Thyroid gland (tissue), 4 donors: ENCODE measurements around the gene MEX3A. TPM values are rescaled to one million over a fixed set of nuclear protein-coding genes. Genes with fewer than 3 reads are reported as not detected.

Source experiments
- DNase-seq, 2 donors: peaks; one replicate each; pipeline ENCODE4 v3.0.0-alpha.2; 2019
- H3K27ac ChIP-seq, 3 donors: fragments of 200-600 bp; sonication (generic); 1 replicate in 2 of 3; 2 replicates in 1 of 3; pipeline ENCODE4 v1.5.1; 2016 to 2019; ENCODE audit warnings: mild to moderate bottlenecking in 1 of 3, moderate library complexity in 1 of 3
- H3K27me3 ChIP-seq: fragments of 200-600 bp; sonication (generic); one replicate; pipeline ENCODE4 v1.5.1; 2019
- H3K36me3 ChIP-seq, 2 donors: fragments of 200-600 bp; sonication (generic); one replicate each; pipeline ENCODE4 v1.5.1; 2016 to 2019
- H3K4me1 ChIP-seq, 2 donors: fragments of 200-600 bp; sonication (generic); one replicate each; pipeline ENCODE4 v1.5.1; 2017 to 2019
- H3K4me3 ChIP-seq, 3 donors: fragments of 200-600 bp; sonication (generic); replicated peaks in 1 of 3; 1 replicate in 2 of 3; 2 replicates in 1 of 3; pipeline ENCODE4 v1.5.1; 2016; ENCODE audit warnings: mild to moderate bottlenecking in 1 of 3
- H3K9me3 ChIP-seq: fragments of 200-600 bp; sonication (generic); one replicate; pipeline ENCODE4 v1.5.1; 2017
- CTCF ChIP-seq, 6 experiments: fragments of 200-600 bp in 3 of 6; fragments of 450-650 bp in 3 of 6; sonication (generic) in 3 of 6; IDR thresholded peaks; one replicate each; pipeline ENCODE4 v1.5.1; 2016 to 2019; ENCODE audit warnings: antibody characterized with exemption in 6 of 6, mild to moderate bottlenecking in 2 of 6, inconsistent platforms in 1 of 6, moderate library complexity in 1 of 6
- POLR2A ChIP-seq, 2 donors: fragments of 450-650 bp; IDR thresholded peaks; one replicate each; pipeline ENCODE4 v1.6.1; 2017; ENCODE audit warnings: antibody characterized with exemption in 2 of 2, mild to moderate bottlenecking in 2 of 2, moderate library complexity in 1 of 2
- WGBS, 2 donors: methylation state at CpG; one replicate each; pipeline ENCODE4 v1.1.5; 2017; 5-methylcytosine and 5-hydroxymethylcytosine counted together
- intact Hi-C: fragments of 100-400 bp; cut with DNase I; formaldehyde crosslinking; loops from one replicate; pipeline ENCODE4 v1.15.1; 2023
- total RNA-seq, 4 donors: library from RNA; depleted of rRNA; stranded (reverse); fragments of >200 nt; gene quantifications; one replicate each; pipeline ENCODE4 v1.2.3, GENCODE V29; 2016

The MEX3A gene
- total RNA-seq, 4 donors from 2014 or later = 0.17 to 1.8 (median 0.33) TPM

- Histone ChIP-seq H3K9me3 (no peaks in the 10 kb centered on the region), H3K4me1 (no peaks in the 10 kb centered on the region), H3K36me3 (no peaks in the 10 kb centered on the region), H3K4me3 (no peak overlapping the region), H3K27me3 (no peaks in the 10 kb centered on the region), H3K27ac (no peak overlapping the region)
- no peak for DNase-seq
- no peak for TF ChIP-seq CTCF (IDR thresholded peaks at IDR 0.05)
- TF ChIP-seq POLR2A (IDR thresholded peaks at IDR 0.05) = no peak
- intact Hi-C loops = no loop called here
- WGBS, 2 donors = 87 to 90% methylated on average over 4 of the region's 4 CpGs
Measured at GRCh38 chr1:156026588-156026987, 55.7 kb downstream of the MEX3A start.

DNA sequence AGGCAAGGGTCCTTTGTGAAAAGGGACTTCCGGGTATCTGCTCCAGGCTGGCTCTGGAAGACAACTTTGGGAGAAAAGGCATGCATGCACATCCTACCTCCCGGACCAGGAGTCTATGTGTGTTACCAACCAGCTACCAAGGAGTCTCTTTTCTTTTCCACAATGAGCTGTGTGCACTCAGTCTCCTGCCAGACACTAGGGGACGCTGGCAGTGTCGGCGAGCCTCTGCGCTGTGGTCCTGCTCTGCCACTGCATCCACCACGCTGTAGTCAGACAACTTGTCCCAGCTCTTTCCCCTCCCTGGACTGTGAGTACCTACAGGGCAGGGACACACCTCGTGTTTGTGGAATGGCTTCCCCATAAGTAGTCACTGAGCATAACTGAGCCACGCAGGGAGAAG is 56.4 kb downstream of the MEX3A start:
- H3K27me3 ChIP-seq = no peaks in the 10 kb centered on the region
- H3K36me3 ChIP-seq = no peaks in the 10 kb centered on the region
- H3K4me1 ChIP-seq = no peaks in the 10 kb centered on the region
- no peak overlapping the region for H3K4me3 ChIP-seq
- no peak overlapping the region for H3K27ac ChIP-seq
- peak in 4 of 6 experiments; percentile 21 to 47 (median 40) for TF ChIP-seq CTCF (IDR thresholded peaks at IDR 0.05)
- TF ChIP-seq POLR2A (IDR thresholded peaks at IDR 0.05) = no peak
- intact Hi-C loops = no loop called here
- DNase-seq = peak; percentile 38 to 47
- no peaks in the 10 kb centered on the region for H3K9me3 ChIP-seq
- 9 to 10% methylated on average over 8 to 9 of the region's 9 CpGs for WGBS, 2 donors

GRCh38 chr1:156024801-156025200 is 57.5 kb downstream of the MEX3A start:
- Histone ChIP-seq H3K4me1 (peaks cover 4 to 5% of the 10 kb centered on the region in 2 donors), H3K27me3 (no peaks in the 10 kb centered on the region), H3K9me3 (no peaks in the 10 kb centered on the region), H3K27ac (no peak overlapping the region), H3K36me3 (no peaks in the 10 kb centered on the region), H3K4me3 (no peak overlapping the region)
- WGBS, 2 donors = 77 to 84% methylated on average over 5 of the region's 5 CpGs
- TF ChIP-seq POLR2A (IDR thresholded peaks at IDR 0.05) (no peak), CTCF (IDR thresholded peaks at IDR 0.05) (no peak)
- no peak for DNase-seq
- intact Hi-C loops = no loop called here

Other genes with a start within 250 kb of the MEX3A start
- gene GON4L, start 225.3 kb downstream of the MEX3A start, total RNA-seq = 10 to 100 TPM; 32.3 to 64.9 (median 43.6) TPM
- 1 to 10 TPM; 3.3 to 9.1 (median 3.6) TPM for gene SYT11, start 222.9 kb downstream of the MEX3A start, total RNA-seq
- 10 to 100 TPM; 19.5 to 32.6 (median 27.4) TPM for gene RIT1, start 171.1 kb downstream of the MEX3A start, total RNA-seq
- gene KHDC4, start 148.1 kb downstream of the MEX3A start, total RNA-seq = 100 to 1,000 TPM in 1 of 4 donors, 10 to 100 TPM in 3; 58.5 to 114 (median 60.6) TPM
- gene RXFP4, start 140.8 kb downstream of the MEX3A start, total RNA-seq = not detected
- gene ARHGEF2, start 103.9 kb downstream of the MEX3A start, total RNA-seq = 10 to 100 TPM; 47.4 to 80.1 (median 66.6) TPM
- 100 to 1,000 TPM in 3 of 4 donors, 10 to 100 TPM in 1; 78.6 to 193 (median 130) TPM for gene SSR2, start 61.5 kb downstream of the MEX3A start, total RNA-seq
- gene UBQLN4, start 28.7 kb downstream of the MEX3A start, total RNA-seq = 10 to 100 TPM; 10.8 to 18.8 (median 16.9) TPM
- 10 to 100 TPM; 14.7 to 76.8 (median 41.1) TPM for gene LAMTOR2, start 27.7 kb downstream of the MEX3A start, total RNA-seq
- gene RAB25, start 21.3 kb downstream of the MEX3A start, total RNA-seq = 10 to 100 TPM; 65.9 to 88.0 (median 74.1) TPM
- gene LMNA, start 32.2 kb upstream of the MEX3A start, total RNA-seq = 100 to 1,000 TPM; 235 to 412 (median 327) TPM
- 10 to 100 TPM; 21.5 to 50.8 (median 37.5) TPM for gene SEMA4A, start 71.1 kb upstream of the MEX3A start, total RNA-seq
- 10 to 100 TPM; 14.5 to 19.7 (median 17.7) TPM for gene SLC25A44, start 111.6 kb upstream of the MEX3A start, total RNA-seq
- 100 to 1,000 TPM in 3 of 4 donors, 10 to 100 TPM in 1; 73.6 to 121 (median 107) TPM for gene PMF1, start 130.5 kb upstream of the MEX3A start, total RNA-seq
- 1 to 10 TPM in 3 of 4 donors, not detected in 1; 1.0 to 4.4 (median 1.3) TPM for gene BGLAP, start 159.7 kb upstream of the MEX3A start, total RNA-seq
- gene PAQR6, start 165.6 kb upstream of the MEX3A start, total RNA-seq = 1 to 10 TPM in 2 of 4 donors, under 1 TPM in 2; 0.63 to 2.3 (median 1.3) TPM
- gene SMG5, start 200.4 kb upstream of the MEX3A start, total RNA-seq = 10 to 100 TPM; 57.2 to 89.0 (median 76.1) TPM
- gene TMEM79, start 201.9 kb upstream of the MEX3A start, total RNA-seq = 1 to 10 TPM in 3 of 4 donors, under 1 TPM in 1; 0.96 to 2.2 (median 1.7) TPM
- gene GLMP, start 213.2 kb upstream of the MEX3A start, total RNA-seq = 10 to 100 TPM; 43.3 to 56.1 (median 49.8) TPM
- not detected for gene VHLL, start 216.8 kb upstream of the MEX3A start, total RNA-seq